NCI-H524 treated with DMSO at 0.1 percent for 48 hours (cell line): ENCODE results near the gene ROR2.

Experiments used
- DNase-seq: peaks from one replicate; lab custom pipeline; 2025; lab: John Stamatoyannopoulos, UW

The ROR2 gene

GRCh38 chr9:91948597-91949391 lies 1.2 kb downstream of the ROR2 start:
- DNase-seq, result peak; percentile 30

- no peak for DNase-seq
Observed at GRCh38 chr9:91948101-91948596, 1.9 kb downstream of the ROR2 start.

- no peak for DNase-seq
Observed at GRCh38 chr9:91946653-91947488, 3.2 kb downstream of the ROR2 start.

GRCh38 chr9:91946196-91946595 lies 3.8 kb downstream of the ROR2 start:
- no peak for DNase-seq

GRCh38 chr9:91945277-91946085 lies 4.5 kb downstream of the ROR2 start:
- DNase-seq, result no peak

- no peak for DNase-seq
Observed at GRCh38 chr9:91944711-91945110, 5.3 kb downstream of the ROR2 start.

GRCh38 chr9:91943478-91944470 lies 6.3 kb downstream of the ROR2 start:
- DNase-seq, result no peak

GRCh38 chr9:91942201-91942600 lies 7.8 kb downstream of the ROR2 start:
- no peak for DNase-seq

- no peak for DNase-seq
Observed at GRCh38 chr9:91939978-91940377, 10.1 kb downstream of the ROR2 start.

GRCh38 chr9:91937727-91938126 lies 12.3 kb downstream of the ROR2 start:
- DNase-seq, result no peak

GRCh38 chr9:91937056-91937455 lies 13.0 kb downstream of the ROR2 start:
- no peak for DNase-seq

GRCh38 chr9:91935805-91936514 lies 14.1 kb downstream of the ROR2 start:
- no peak for DNase-seq

GRCh38 chr9:91935066-91935749 lies 14.8 kb downstream of the ROR2 start:
- no peak for DNase-seq

GRCh38 chr9:91934654-91935053 lies 15.4 kb downstream of the ROR2 start:
- DNase-seq, result no peak

GRCh38 chr9:91933556-91934352 lies 16.3 kb downstream of the ROR2 start:
- DNase-seq, result no peak

GRCh38 chr9:91930475-91930874 lies 19.6 kb downstream of the ROR2 start:
- DNase-seq, result no peak

- no peak for DNase-seq
Observed at GRCh38 chr9:91929331-91929730, 20.7 kb downstream of the ROR2 start.

- DNase-seq, result no peak
Observed at GRCh38 chr9:91927922-91928510, 22.0 kb downstream of the ROR2 start.
